ENCODE results near the gene ITK. TPM values are rescaled to one million over a fixed set of nuclear protein-coding genes. Genes with fewer than 3 reads are reported as not detected.

The ITK gene
- total and polyA plus RNA-seq, 9 donors: 0.35 to 2.1 (median 1.5) TPM

- TF ChIP-seq POLR2A (IDR thresholded peaks at IDR 0.05): no peak
- TF ChIP-seq CTCF (IDR thresholded peaks at IDR 0.05): no peak
- no peak for TF ChIP-seq EP300 (IDR thresholded peaks at IDR 0.05)
- no peaks in the 10 kb centered on the region for H3K9me3 ChIP-seq
- intact Hi-C loops (cut with DNase I): no loop called here
- DNase-seq: no peak
- 77 to 85% (median 79%) methylated on average over 6 of the region's 6 CpGs for WGBS, 3 donors
- no peak overlapping the region for H3K4me3 ChIP-seq
- H3K27me3 ChIP-seq: no peaks in the 10 kb centered on the region
- H3K36me3 ChIP-seq: no peaks in the 10 kb centered on the region
- no peak overlapping the region for H3K27ac ChIP-seq
- no peaks in the 10 kb centered on the region for H3K4me1 ChIP-seq (ENCODE audit: insufficient read depth)
Measured at GRCh38 chr5:157216391-157217142, 35.9 kb downstream of the ITK start.

GRCh38 chr5:157217289-157218024, 36.8 kb downstream of the ITK start:
- DNase-seq: no peak
- Histone ChIP-seq H3K4me1 (ENCODE audit: insufficient read depth) (no peaks in the 10 kb centered on the region), H3K4me3 (no peak overlapping the region), H3K36me3 (no peaks in the 10 kb centered on the region), H3K27ac (no peak overlapping the region), H3K27me3 (no peaks in the 10 kb centered on the region), H3K9me3 (no peaks in the 10 kb centered on the region)
- intact Hi-C loops (cut with DNase I): no loop called here
- TF ChIP-seq CTCF (IDR thresholded peaks at IDR 0.05): no peak
- no peak for TF ChIP-seq EP300 (IDR thresholded peaks at IDR 0.05)
- no peak for TF ChIP-seq POLR2A (IDR thresholded peaks at IDR 0.05)
- 65 to 80% (median 77%) methylated on average over 5 of the region's 5 CpGs for WGBS, 3 donors

GRCh38 chr5:157219491-157220271, 39.0 kb downstream of the ITK start:
- 65 to 76% (median 75%) methylated on average over 9 of the region's 9 CpGs for WGBS, 3 donors
- TF ChIP-seq CTCF (IDR thresholded peaks at IDR 0.05) (no peak), POLR2A (IDR thresholded peaks at IDR 0.05) (no peak)
- no peak overlapping the region for H3K4me3 ChIP-seq
- no peaks in the 10 kb centered on the region for H3K4me1 ChIP-seq (ENCODE audit: insufficient read depth)
- intact Hi-C loops (cut with DNase I): no loop called here
- H3K36me3 ChIP-seq: no peaks in the 10 kb centered on the region
- H3K9me3 ChIP-seq: no peaks in the 10 kb centered on the region
- DNase-seq: no peak
- no peak overlapping the region for H3K27ac ChIP-seq
- H3K27me3 ChIP-seq: no peaks in the 10 kb centered on the region

GRCh38 chr5:157221959-157222358, 41.3 kb downstream of the ITK start:
- Histone ChIP-seq H3K9me3 (no peaks in the 10 kb centered on the region), H3K4me3 (no peak overlapping the region), H3K4me1 (ENCODE audit: insufficient read depth) (no peaks in the 10 kb centered on the region), H3K27me3 (no peaks in the 10 kb centered on the region), H3K27ac (no peak overlapping the region), H3K36me3 (no peaks in the 10 kb centered on the region)
- no peak for TF ChIP-seq POLR2A (IDR thresholded peaks at IDR 0.05)
- no peak for TF ChIP-seq CTCF (IDR thresholded peaks at IDR 0.05)
- no peak for TF ChIP-seq EP300 (IDR thresholded peaks at IDR 0.05)
- 81 to 92% (median 82%) methylated on average over 5 of the region's 5 CpGs for WGBS, 3 donors
- intact Hi-C loops (cut with DNase I): no loop called here
- DNase-seq: no peak
